ENCODE measurements around the gene CHD9.

DNA sequence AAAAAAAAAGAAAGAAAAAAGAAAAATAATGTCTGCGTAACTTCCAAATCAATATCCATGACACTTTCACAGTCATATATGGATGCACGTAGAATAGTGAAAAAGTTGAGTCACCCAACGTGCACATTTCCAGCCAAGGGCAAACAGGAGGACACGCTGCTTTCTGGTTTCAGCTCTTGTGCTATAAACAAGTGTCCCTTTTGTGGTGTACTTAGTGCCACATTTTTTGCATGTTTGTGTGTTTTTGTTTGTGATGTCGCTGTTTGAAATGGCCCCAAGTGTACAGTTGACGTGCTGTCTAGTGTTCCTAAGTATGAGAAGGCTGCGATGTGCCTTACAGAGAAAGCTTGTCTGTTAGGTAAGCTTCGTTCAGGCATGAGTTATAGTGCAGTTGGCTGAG lies 2.9 kb downstream of the CHD9 start:
- TF ChIP-seq CTCF (IDR thresholded peaks at IDR 0.05; ENCODE audit: insufficient read depth, low read depth, low read length) (no peak), EZH2 (IDR thresholded peaks at IDR 0.05; ENCODE audit: insufficient read depth, low read length) (no peak)

Data from astrocyte (in vitro differentiated cells and primary cell).